ENCODE data around the gene TMEM120A.
"Not testable (repeated sequence)": the region's sequence is repeated elsewhere in the genome, so short reads cannot be mapped to it uniquely, and the experiment has no call there.

The TMEM120A gene

GRCh38 chr7:75994388-75995051 is at the start of gene TMEM120A:
Gene TMEM120A (minus strand): TSS chr7:75994595. CDS start chr7:75994570, 25 bp downstream.
- peak; percentile 93 for DNase-seq

- DNase-seq, result no peak
These were observed 45.7 kb upstream of the TMEM120A start for GRCh38 chr7:76040126-76040525.

GRCh38 chr7:76037310-76037709 is 42.9 kb upstream of the TMEM120A start:
- no peak for DNase-seq

GRCh38 chr7:76031964-76032363 is 37.6 kb upstream of the TMEM120A start:
- no peak for DNase-seq

- not testable (repeated sequence) for DNase-seq
These were observed 35.3 kb upstream of the TMEM120A start for GRCh38 chr7:76029682-76030081.

GRCh38 chr7:76023002-76023401 is 28.6 kb upstream of the TMEM120A start:
- no peak for DNase-seq

- no peak for DNase-seq
These were observed 27.8 kb upstream of the TMEM120A start for GRCh38 chr7:76022026-76022780.

GRCh38 chr7:76020031-76020714 is 25.8 kb upstream of the TMEM120A start:
- DNase-seq, result peak; percentile 71

GRCh38 chr7:76018520-76018919 is 24.1 kb upstream of the TMEM120A start:
- not testable (repeated sequence) for DNase-seq

GRCh38 chr7:76016191-76016947 is 22.0 kb upstream of the TMEM120A start:
- no peak for DNase-seq

GRCh38 chr7:76011442-76011861 is 17.1 kb upstream of the TMEM120A start:
- DNase-seq, result no peak

- DNase-seq, result no peak
These were observed 15.5 kb upstream of the TMEM120A start for GRCh38 chr7:76009672-76010600.

GRCh38 chr7:76008156-76008687 is 13.8 kb upstream of the TMEM120A start:
- peak; percentile 25 for DNase-seq

- not testable (repeated sequence) for DNase-seq
These were observed 10.6 kb upstream of the TMEM120A start for GRCh38 chr7:76005004-76005403.

GRCh38 chr7:76003351-76003750 is 9.0 kb upstream of the TMEM120A start:
- DNase-seq, result no peak

GRCh38 chr7:76002822-76003221 is 8.4 kb upstream of the TMEM120A start:
- DNase-seq, result no peak

- DNase-seq, result no peak
These were observed 7.7 kb upstream of the TMEM120A start for GRCh38 chr7:76002139-76002538.

- no peak for DNase-seq
These were observed 6.2 kb upstream of the TMEM120A start for GRCh38 chr7:76000566-76000965.

- DNase-seq, result no peak
These were observed 3.6 kb upstream of the TMEM120A start for GRCh38 chr7:75998038-75998437.

GRCh38 chr7:75996476-75996875 is 2.1 kb upstream of the TMEM120A start:
- no peak for DNase-seq

- no peak for DNase-seq
These were observed 1.6 kb upstream of the TMEM120A start for GRCh38 chr7:75995996-75996395.

GRCh38 chr7:75995052-75995471 is 667 bp upstream of the TMEM120A start:
- DNase-seq, result no peak

All from CD4-positive, alpha-beta T cell treated with Interleukin-10 for 1 hour (primary cell).